Activated T-helper 2 cell treated with anti-CD3 and anti-CD28 coated beads, Interferon-gamma antibody, Interleukin-2, Interleukin-4, amounts not matched to agents 10 μg/mL and 5 μg/mL and 100 μg/mL, durations not matched to agents 14 hours and 24 hours and 36 hours (primary cell): ENCODE data around the gene WDR45. TPM values are rescaled to one million over a fixed set of nuclear protein-coding genes. Genes with fewer than 3 reads are reported as not detected.
A peak's percentile ranks its signal among the peaks of the same experiment; 100 is the strongest.
"Not testable (repeated sequence)": the region's sequence is repeated elsewhere in the genome, so short reads cannot be mapped to it uniquely, and the experiment has no call there.

ENCODE experiments used
- DNase-seq: peaks from one replicate; pipeline ENCODE4 v3.0.0; 2021; ENCODE audit warnings: low spot score
- H3K27ac Mint-ChIP-seq: one replicate; pipeline ENCODE4 v1.8.0; 2021; ENCODE audit warnings: mixed read lengths
- H3K27me3 Mint-ChIP-seq: one replicate; pipeline ENCODE4 v1.8.0; 2021; ENCODE audit warnings: low read depth, mixed read lengths
- H3K36me3 Mint-ChIP-seq: one replicate; pipeline ENCODE4 v1.8.0; 2021; ENCODE audit warnings: low read depth, mixed read lengths
- H3K4me1 Mint-ChIP-seq: one replicate; pipeline ENCODE4 v1.8.0; 2021; ENCODE audit warnings: low read depth, mixed read lengths
- H3K4me3 Mint-ChIP-seq: one replicate; pipeline ENCODE4 v1.8.0; 2021; ENCODE audit warnings: low read depth, mild to moderate bottlenecking, moderate library complexity, mixed read lengths
- H3K9me3 Mint-ChIP-seq: one replicate; pipeline ENCODE4 v1.8.0; 2021; ENCODE audit warnings: mixed read lengths
- intact Hi-C: fragments of 100-400 bp; cut with micrococcal nuclease; formaldehyde crosslinking; loops from one replicate; pipeline ENCODE4 v1.15.1; 2023
- total RNA-seq: library from RNA; stranded (reverse); gene quantifications from 2 replicates; pipeline ENCODE4 v1.2.3, GENCODE V29; 2022

The WDR45 gene
- total RNA-seq, result 37.9 and 43.5 TPM in 2 replicates

GRCh38 chrX:49079489-49080428, at the start of gene WDR45:
Gene WDR45 (minus strand): TSS chrX:49079887. CDS start chrX:49078095, 1,792 bp downstream.
- intact Hi-C loops, result no loop called here
- Mint-ChIP-seq H3K36me3 (peaks cover 12% of the 10 kb centered on the region), H3K27me3 (no peaks in the 10 kb centered on the region), H3K27ac (peak within 1 kb of the TSS; percentile 98), H3K4me3 (peak within 1 kb of the TSS; percentile 96), H3K9me3 (no peaks in the 10 kb centered on the region), H3K4me1 (peaks cover 17% of the 10 kb centered on the region)
- peak; percentile 69 for DNase-seq

- Mint-ChIP-seq H3K4me3 (no peak overlapping the region), H3K9me3 (no peaks in the 10 kb centered on the region), H3K4me1 (no peaks in the 10 kb centered on the region), H3K36me3 (no peaks in the 10 kb centered on the region), H3K27ac (no peak overlapping the region), H3K27me3 (no peaks in the 10 kb centered on the region)
- DNase-seq, result no peak
- intact Hi-C loops, result no loop called here
Measured at GRCh38 chrX:49129427-49129826, 49.7 kb upstream of the WDR45 start.

GRCh38 chrX:49127742-49128258, 48.1 kb upstream of the WDR45 start:
- DNase-seq, intact Hi-C loops, H3K9me3 Mint-ChIP-seq, H3K27me3 Mint-ChIP-seq, H3K4me3 Mint-ChIP-seq, H3K36me3 Mint-ChIP-seq, H3K27ac Mint-ChIP-seq: not testable (repeated sequence)
- H3K4me1 Mint-ChIP-seq, result peaks cover 11% of the 10 kb centered on the region

GRCh38 chrX:49122499-49122898, 42.8 kb upstream of the WDR45 start:
- intact Hi-C loops, result no loop called here
- H3K36me3 Mint-ChIP-seq, result peaks cover 36% of the 10 kb centered on the region
- H3K9me3 Mint-ChIP-seq, result no peaks in the 10 kb centered on the region
- H3K4me1 Mint-ChIP-seq, result peaks cover 30% of the 10 kb centered on the region
- peak overlapping the region; percentile 94 for H3K27ac Mint-ChIP-seq
- H3K4me3 Mint-ChIP-seq, result peak overlapping the region; percentile 98
- no peak for DNase-seq
- no peaks in the 10 kb centered on the region for H3K27me3 Mint-ChIP-seq

- no peaks in the 10 kb centered on the region for H3K9me3 Mint-ChIP-seq
- peaks cover 55% of the 10 kb centered on the region for H3K36me3 Mint-ChIP-seq
- DNase-seq, result no peak
- peak overlapping the region; percentile 50 for H3K27ac Mint-ChIP-seq
- intact Hi-C loops, result no loop called here
- peak overlapping the region; percentile 11 for H3K4me3 Mint-ChIP-seq
- no peaks in the 10 kb centered on the region for H3K27me3 Mint-ChIP-seq
- H3K4me1 Mint-ChIP-seq, result peaks cover 32% of the 10 kb centered on the region
Measured at GRCh38 chrX:49120091-49120490, 40.4 kb upstream of the WDR45 start.

- H3K4me3 Mint-ChIP-seq, result peak overlapping the region; percentile 77
- peaks cover 53% of the 10 kb centered on the region for H3K36me3 Mint-ChIP-seq
- intact Hi-C loops, result no loop called here
Measured at GRCh38 chrX:49117581-49117980, 37.9 kb upstream of the WDR45 start.

GRCh38 chrX:49116716-49117115, 37.0 kb upstream of the WDR45 start:
- no peak for DNase-seq
- intact Hi-C loops, result no loop called here
- Mint-ChIP-seq H3K9me3 (no peaks in the 10 kb centered on the region), H3K36me3 (peaks cover 55% of the 10 kb centered on the region), H3K4me3 (peak overlapping the region; percentile 22), H3K27ac (no peak overlapping the region), H3K27me3 (no peaks in the 10 kb centered on the region), H3K4me1 (peaks cover 14% of the 10 kb centered on the region)

More at GRCh38 chrX:49117581-49117980, 37.9 kb upstream of the WDR45 start:
- DNase-seq, result no peak
- Mint-ChIP-seq H3K4me1 (peaks cover 21% of the 10 kb centered on the region), H3K27me3 (no peaks in the 10 kb centered on the region), H3K27ac (peak overlapping the region; percentile 85), H3K9me3 (no peaks in the 10 kb centered on the region)

GRCh38 chrX:49116076-49116475, 36.4 kb upstream of the WDR45 start:
- no peak for DNase-seq
- Mint-ChIP-seq H3K4me1 (peaks cover 14% of the 10 kb centered on the region), H3K4me3 (no peak overlapping the region), H3K9me3 (no peaks in the 10 kb centered on the region), H3K27ac (no peak overlapping the region), H3K36me3 (peaks cover 49% of the 10 kb centered on the region), H3K27me3 (no peaks in the 10 kb centered on the region)
- intact Hi-C loops, result no loop called here

GRCh38 chrX:49111791-49112190, 32.1 kb upstream of the WDR45 start:
- Mint-ChIP-seq H3K27ac (no peak overlapping the region), H3K9me3 (no peaks in the 10 kb centered on the region), H3K36me3 (peaks cover 32% of the 10 kb centered on the region), H3K27me3 (no peaks in the 10 kb centered on the region), H3K4me1 (peaks cover 1% of the 10 kb centered on the region), H3K4me3 (no peak overlapping the region)
- DNase-seq, result no peak
- intact Hi-C loops, result no loop called here

- no peak overlapping the region for H3K27ac Mint-ChIP-seq
- no peaks in the 10 kb centered on the region for H3K9me3 Mint-ChIP-seq
- H3K36me3 Mint-ChIP-seq, result peaks cover 21% of the 10 kb centered on the region
- intact Hi-C loops, result no loop called here
- no peak for DNase-seq
- H3K27me3 Mint-ChIP-seq, result no peaks in the 10 kb centered on the region
- no peaks in the 10 kb centered on the region for H3K4me1 Mint-ChIP-seq
- no peak overlapping the region for H3K4me3 Mint-ChIP-seq
Measured at GRCh38 chrX:49110417-49110816, 30.7 kb upstream of the WDR45 start.

- Mint-ChIP-seq H3K27me3 (no peaks in the 10 kb centered on the region), H3K4me1 (no peaks in the 10 kb centered on the region), H3K9me3 (no peaks in the 10 kb centered on the region), H3K36me3 (peaks cover 16% of the 10 kb centered on the region), H3K27ac (no peak overlapping the region), H3K4me3 (no peak overlapping the region)
- intact Hi-C loops, result loop anchor here (10.0 kb wide), 1 partner anchor 56 kb away; the partner anchor contains the start of gene MAGIX
- DNase-seq, result no peak
Measured at GRCh38 chrX:49108641-49109040, 29.0 kb upstream of the WDR45 start.

GRCh38 chrX:49106930-49107329, 27.2 kb upstream of the WDR45 start:
- Mint-ChIP-seq H3K27me3 (no peaks in the 10 kb centered on the region), H3K4me3 (no peak overlapping the region), H3K9me3 (no peaks in the 10 kb centered on the region), H3K36me3 (peaks cover 10% of the 10 kb centered on the region), H3K4me1 (peaks cover 2% of the 10 kb centered on the region), H3K27ac (no peak overlapping the region)
- no peak for DNase-seq
- intact Hi-C loops, result loop anchor here (10.0 kb wide), 1 partner anchor 58 kb away; the partner anchor contains the start of gene MAGIX

GRCh38 chrX:49106296-49106695, 26.6 kb upstream of the WDR45 start:
- H3K27me3 Mint-ChIP-seq, result no peaks in the 10 kb centered on the region
- H3K27ac Mint-ChIP-seq, result no peak overlapping the region
- H3K4me1 Mint-ChIP-seq, result peaks cover 4% of the 10 kb centered on the region
- no peak for DNase-seq
- intact Hi-C loops, result loop anchor here (10.0 kb wide), 1 partner anchor 59 kb away; the partner anchor contains the start of gene MAGIX
- no peak overlapping the region for H3K4me3 Mint-ChIP-seq
- H3K36me3 Mint-ChIP-seq, result peaks cover 10% of the 10 kb centered on the region
- no peaks in the 10 kb centered on the region for H3K9me3 Mint-ChIP-seq
